Gastrocnemius medialis (tissue), 4 donors: ENCODE measurements around the gene PTGES2. TPM values are rescaled to one million over a fixed set of nuclear protein-coding genes. Genes with fewer than 3 reads are reported as not detected.
"Not testable (repeated sequence)": the region's sequence is repeated elsewhere in the genome, so short reads cannot be mapped to it uniquely, and the experiment has no call there.

Experiments
- ATAC-seq, 2 donors: fragments of 150-250 bp; one replicate each; pipeline ENCODE4 v1.9.1; 2016
- DNase-seq, 2 donors: peaks; one replicate each; pipeline ENCODE4 v3.0.0-alpha.2; 2019
- H3K27ac ChIP-seq, 4 donors: fragments of 200-600 bp; sonication (generic); 1 replicate in 1 of 4; 2 replicates in 3 of 4; pipeline ENCODE4 v1.5.1; 2016 to 2018; ENCODE audit warnings: mild to moderate bottlenecking in 2 of 4, moderate library complexity in 1 of 4
- H3K27me3 ChIP-seq, 3 donors: fragments of 200-600 bp; sonication (generic) in 2 of 3; 1 replicate in 1 of 3; 2 replicates in 2 of 3; pipeline versions ENCODE4 v1.5.1 to v1.6.0; 2016 to 2019; ENCODE audit warnings: mild to moderate bottlenecking in 1 of 3, moderate library complexity in 1 of 3
- H3K36me3 ChIP-seq, 2 donors: fragments of 200-600 bp; sonication (generic) in 1 of 2; one replicate each; pipeline ENCODE4 v1.5.1; 2017 to 2018
- H3K4me1 ChIP-seq, 2 donors: fragments of 200-600 bp; sonication (generic) in 1 of 2; one replicate each; pipeline ENCODE4 v1.5.1; 2016 to 2017; ENCODE audit warnings: mild to moderate bottlenecking in 2 of 2
- H3K4me3 ChIP-seq, 4 donors: fragments of 200-600 bp; sonication (generic) in 3 of 4; 1 replicate in 1 of 4; 2 replicates in 3 of 4; pipeline ENCODE4 v1.5.1; 2016 to 2019; ENCODE audit warnings: mild to moderate bottlenecking in 2 of 4
- H3K9me3 ChIP-seq, 3 donors: fragments of 200-600 bp; sonication (generic) in 2 of 3; 1 replicate in 1 of 3; 2 replicates in 2 of 3; pipeline ENCODE4 v1.5.1; 2016 to 2019
- POLR2A ChIP-seq, 2 donors: fragments of 450-650 bp; IDR thresholded peaks; one replicate each; pipeline ENCODE4 v1.6.1; 2017; ENCODE audit warnings: antibody characterized with exemption in 2 of 2, mild to moderate bottlenecking in 2 of 2, moderate library complexity in 2 of 2
- in situ Hi-C, 4 donors: fragments of 200-750 bp; cut with MboI; loops; one replicate each; pipeline versions ENCODE4 v1.15.0 to v1.8.0; 2017; ENCODE audit warnings: low sequenced_read_pairs in 4 of 4
- intact Hi-C: fragments of 100-400 bp; cut with DNase I; formaldehyde crosslinking; loops from one replicate; pipeline ENCODE4 v1.15.1; 2023; ENCODE audit warnings: low total_unique reads
- total RNA-seq, 4 donors: library from RNA; depleted of rRNA; stranded (reverse); fragments of >200 nt; gene quantifications; one replicate each; pipeline versions ENCODE4 v1.1.0 to v1.2.3, GENCODE V29; 2016
- TF ChIP-seq, protein P1 (sequence below), 5 experiments: fragments of 450-650 bp in 3 of 5; fragments of 200-600 bp in 2 of 5; sonication (generic) in 2 of 5; IDR thresholded peaks in 4 of 5; conservative IDR thresholded peaks in 1 of 5; 1 replicate in 4 of 5; 2 replicates in 1 of 5; pipeline ENCODE4 v1.5.1; 2016 to 2019; ENCODE audit warnings: antibody characterized with exemption in 5 of 5, mild to moderate bottlenecking in 3 of 5, moderate library complexity in 3 of 5

The PTGES2 gene
- total RNA-seq, 4 donors from 2014 or later: 95.2 to 266 (median 155) TPM

GRCh38 chr9:128116104-128117083, 11.1 kb downstream of the PTGES2 start:
- H3K4me1 ChIP-seq: peaks cover 13 to 20% of the 10 kb centered on the region in 2 donors
- H3K27me3 ChIP-seq: no peaks in the 10 kb centered on the region
- TF ChIP-seq, protein P1, sequence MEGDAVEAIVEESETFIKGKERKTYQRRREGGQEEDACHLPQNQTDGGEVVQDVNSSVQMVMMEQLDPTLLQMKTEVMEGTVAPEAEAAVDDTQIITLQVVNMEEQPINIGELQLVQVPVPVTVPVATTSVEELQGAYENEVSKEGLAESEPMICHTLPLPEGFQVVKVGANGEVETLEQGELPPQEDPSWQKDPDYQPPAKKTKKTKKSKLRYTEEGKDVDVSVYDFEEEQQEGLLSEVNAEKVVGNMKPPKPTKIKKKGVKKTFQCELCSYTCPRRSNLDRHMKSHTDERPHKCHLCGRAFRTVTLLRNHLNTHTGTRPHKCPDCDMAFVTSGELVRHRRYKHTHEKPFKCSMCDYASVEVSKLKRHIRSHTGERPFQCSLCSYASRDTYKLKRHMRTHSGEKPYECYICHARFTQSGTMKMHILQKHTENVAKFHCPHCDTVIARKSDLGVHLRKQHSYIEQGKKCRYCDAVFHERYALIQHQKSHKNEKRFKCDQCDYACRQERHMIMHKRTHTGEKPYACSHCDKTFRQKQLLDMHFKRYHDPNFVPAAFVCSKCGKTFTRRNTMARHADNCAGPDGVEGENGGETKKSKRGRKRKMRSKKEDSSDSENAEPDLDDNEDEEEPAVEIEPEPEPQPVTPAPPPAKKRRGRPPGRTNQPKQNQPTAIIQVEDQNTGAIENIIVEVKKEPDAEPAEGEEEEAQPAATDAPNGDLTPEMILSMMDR (IDR thresholded peaks at IDR 0.05 in 4 of 5, conservative IDR thresholded peaks at IDR 0.05 in 1 of 5): no peak
- TF ChIP-seq POLR2A (IDR thresholded peaks at IDR 0.05): no peak
- H3K36me3 ChIP-seq: peaks cover 0 to 11% of the 10 kb centered on the region in 2 donors
- intact Hi-C loops: loop anchor here (5.0 kb wide), 2 partner anchors 34 to 174 kb away; no protein-coding TSS in a partner anchor
- DNase-seq: peak in 1 of 2 donors; percentile 13
- H3K4me3 ChIP-seq: no peak overlapping the region
- no peak overlapping the region for H3K27ac ChIP-seq
- ATAC-seq: no peak
- in situ Hi-C loops: loop anchor here in 3 of 4 donors (10.0 to 25.0 kb wide), 2 partner anchors 154 to 162 kb away; no protein-coding TSS in a partner anchor
- no peaks in the 10 kb centered on the region for H3K9me3 ChIP-seq

GRCh38 chr9:128115187-128116103, 12.1 kb downstream of the PTGES2 start:
- in situ Hi-C loops (loop anchor here in 3 of 4 donors (10.0 to 25.0 kb wide), 2 partner anchors 153 to 161 kb away; no protein-coding TSS in a partner anchor), intact Hi-C loops (loop anchor here (5.0 kb wide), 2 partner anchors 33 to 173 kb away; no protein-coding TSS in a partner anchor)
- peak in 1 of 2 donors; percentile 20 for DNase-seq

GRCh38 chr9:128114326-128115186, 13.0 kb downstream of the PTGES2 start:
- no peak for TF ChIP-seq POLR2A (IDR thresholded peaks at IDR 0.05)
- in situ Hi-C loops: loop anchor here in 3 of 4 donors (10.0 to 25.0 kb wide), 2 partner anchors 152 to 160 kb away; no protein-coding TSS in a partner anchor
- peaks cover 0 to 5% of the 10 kb centered on the region in 2 donors for H3K36me3 ChIP-seq
- intact Hi-C loops: loop anchor here (5.0 kb wide), 2 partner anchors 32 to 172 kb away; no protein-coding TSS in a partner anchor
- ATAC-seq (no peak), DNase-seq (peak in 1 of 2 donors; percentile 28)
- no peak overlapping the region for H3K4me3 ChIP-seq
- no peaks in the 10 kb centered on the region for H3K27me3 ChIP-seq
- no peaks in the 10 kb centered on the region for H3K9me3 ChIP-seq
- H3K4me1 ChIP-seq: peaks cover 22 to 34% of the 10 kb centered on the region in 2 donors
- peak overlapping the region in 2 of 4 donors; percentile 99 for H3K27ac ChIP-seq

More at GRCh38 chr9:128115187-128116103, 12.1 kb downstream of the PTGES2 start:
- no peaks in the 10 kb centered on the region for H3K9me3 ChIP-seq
- H3K36me3 ChIP-seq: peaks cover 0 to 6% of the 10 kb centered on the region in 2 donors
- H3K4me3 ChIP-seq: no peak overlapping the region
- H3K27ac ChIP-seq: no peak overlapping the region
- ATAC-seq: no peak
- TF ChIP-seq, protein P1 (IDR thresholded peaks at IDR 0.05 in 4 of 5, conservative IDR thresholded peaks at IDR 0.05 in 1 of 5): no peak
- TF ChIP-seq POLR2A (IDR thresholded peaks at IDR 0.05): no peak
- peaks cover 13 to 28% of the 10 kb centered on the region in 2 donors for H3K4me1 ChIP-seq
- H3K27me3 ChIP-seq: no peaks in the 10 kb centered on the region

- Histone ChIP-seq H3K27me3 (no peaks in the 10 kb centered on the region), H3K4me1 (peaks cover 30 to 41% of the 10 kb centered on the region in 2 donors), H3K4me3 (no peak overlapping the region), H3K9me3 (no peaks in the 10 kb centered on the region), H3K36me3 (peaks cover 0 to 5% of the 10 kb centered on the region in 2 donors), H3K27ac (peak overlapping the region; percentile 91 to 99 (median 98))
- in situ Hi-C loops: loop anchor here in 3 of 4 donors (10.0 to 25.0 kb wide), 2 partner anchors 151 to 159 kb away; no protein-coding TSS in a partner anchor
- DNase-seq (peak in 1 of 2 donors; percentile 16), ATAC-seq (no peak)
- TF ChIP-seq, protein P1 (IDR thresholded peaks at IDR 0.05 in 4 of 5, conservative IDR thresholded peaks at IDR 0.05 in 1 of 5): no peak
- no peak for TF ChIP-seq POLR2A (IDR thresholded peaks at IDR 0.05)
- intact Hi-C loops: loop anchor here (2.0 kb wide), 1 partner anchor 19 kb away; no protein-coding TSS in a partner anchor
Measured at GRCh38 chr9:128113526-128114325, 13.8 kb downstream of the PTGES2 start.

- intact Hi-C loops: loop anchor here (2.0 kb wide), 1 partner anchor 17 kb away; no protein-coding TSS in a partner anchor
- peak in 1 of 2 donors; percentile 74 for DNase-seq
- H3K4me3 ChIP-seq, H3K9me3 ChIP-seq, H3K27me3 ChIP-seq, ATAC-seq: not testable (repeated sequence)
- H3K36me3 ChIP-seq: peaks cover 0 to 17% of the 10 kb centered on the region in 2 donors
- in situ Hi-C loops: loop anchor here in 3 of 4 donors (10.0 to 25.0 kb wide), 2 partner anchors 149 to 157 kb away; no protein-coding TSS in a partner anchor
- peak overlapping the region; percentile 91 to 99 (median 98) for H3K27ac ChIP-seq
- H3K4me1 ChIP-seq: peaks cover 40 to 51% of the 10 kb centered on the region in 2 donors
Measured at GRCh38 chr9:128111726-128112125, 15.8 kb downstream of the PTGES2 start.
